PC-3 (cell line): ENCODE measurements around the gene LMBRD1. TPM values are rescaled to one million over a fixed set of nuclear protein-coding genes. Genes with fewer than 3 reads are reported as not detected.
A peak's percentile ranks its signal among the peaks of the same experiment; 100 is the strongest.

ENCODE experiments used
- ATAC-seq: fragments of 200-7000 bp; cut with Tn5 transposase; 2 replicates; pipeline ENCODE4 v1.9.1; 2020; ENCODE audit warnings: mild to moderate bottlenecking, moderate library complexity
- BruUV-seq: library from RNA; stranded (reverse); fragments of 400-500 nt; replicated peaks from 2 replicates; lab custom pipeline; 2021; lab: Mats Ljungman, UMichigan
- CTCF ChIA-PET: fragments of 300-600 bp; sonication (Branson Sonifier 250); formaldehyde crosslinking; loops from one replicate; lab custom pipeline; 2022; ENCODE audit warnings: antibody characterized with exemption; lab: Charles Lee
- POLR2A ChIA-PET: fragments of 300-600 bp; sonication (Branson Sonifier 250); formaldehyde crosslinking; loops from one replicate; lab custom pipeline; 2022; ENCODE audit warnings: antibody characterized with exemption; ENCODE audit not compliant: unreplicated experiment; lab: Charles Lee
- DNase-seq: peaks from one replicate; pipeline ENCODE4 v3.0.0-alpha.2; 2015
- H2AFZ ChIP-seq: fragments of 300-600 bp; sonication (generic); 2 replicates; pipeline ENCODE4 v1.6.0; 2016; ENCODE audit warnings: antibody characterized with exemption, low read length
- H3F3A ChIP-seq: fragments of 300-600 bp; sonication (generic); one replicate; pipeline ENCODE4 v1.6.0; 2017; ENCODE audit warnings: antibody characterized with exemption, low read length, control low read depth, mild to moderate bottlenecking; ENCODE audit not compliant: unreplicated experiment
- H3K27ac ChIP-seq: fragments of 300-600 bp; sonication (generic); 2 replicates; pipeline ENCODE4 v1.5.1; 2016; ENCODE audit warnings: mild to moderate bottlenecking, low read length
- H3K27me3 ChIP-seq: fragments of 300-600 bp; sonication (generic); 2 replicates; pipeline ENCODE4 v1.6.1; 2016; ENCODE audit warnings: low read length, mixed read lengths
- H3K36me3 ChIP-seq: fragments of 300-600 bp; sonication (generic); 2 replicates; pipeline ENCODE4 v1.6.1; 2016; ENCODE audit warnings: low read depth, mixed run types, low read length, mixed read lengths
- H3K4me1 ChIP-seq: fragments of 300-600 bp; sonication (generic); 2 replicates; pipeline ENCODE4 v1.5.1; 2016; ENCODE audit warnings: low read length; ENCODE audit not compliant: insufficient read depth
- H3K4me2 ChIP-seq: fragments of 300-600 bp; sonication (generic); 2 replicates; pipeline ENCODE4 v1.6.0; 2016; ENCODE audit warnings: low read length
- H3K4me3 ChIP-seq: fragments of 300-600 bp; sonication (generic); 2 replicates; pipeline ENCODE4 v1.5.1; 2016; ENCODE audit warnings: mild to moderate bottlenecking, low read length, mixed read lengths
- H3K79me2 ChIP-seq: fragments of 300-600 bp; sonication (generic); 2 replicates; pipeline ENCODE4 v1.6.1; 2017; ENCODE audit warnings: low read length, mixed read lengths
- H3K9ac ChIP-seq: fragments of 300-600 bp; sonication (generic); 2 replicates; pipeline ENCODE4 v1.6.0; 2016; ENCODE audit warnings: mild to moderate bottlenecking, low read length
- H3K9me2 ChIP-seq: fragments of 300-600 bp; sonication (generic); replicated peaks from 2 replicates; pipeline ENCODE4 v1.6.1; 2016; ENCODE audit warnings: mixed run types, low read length, mixed read lengths
- H3K9me3 ChIP-seq: fragments of 300-600 bp; sonication (generic); 2 replicates; pipeline ENCODE4 v1.6.1; 2016; ENCODE audit warnings: low read length, mixed read lengths
- H4K20me1 ChIP-seq: fragments of 300-600 bp; sonication (generic); 2 replicates; pipeline ENCODE4 v1.6.1; 2016; ENCODE audit warnings: low read length, mixed read lengths
- CTCF ChIP-seq: fragments of 300-600 bp; sonication (generic); conservative IDR thresholded peaks from 2 replicates; pipeline ENCODE4 v1.5.1; 2017; ENCODE audit warnings: antibody characterized with exemption, low read depth, mild to moderate bottlenecking, low read length
- EZH2 ChIP-seq: fragments of 300-600 bp; sonication (generic); IDR thresholded peaks from one replicate; pipeline ENCODE4 v1.6.1; 2017; ENCODE audit warnings: antibody characterized with exemption, mild to moderate bottlenecking, low read length; ENCODE audit not compliant: unreplicated experiment
- EZH2phosphoT487 ChIP-seq: fragments of 300-600 bp; sonication (generic); IDR thresholded peaks from 2 replicates; pipeline ENCODE4 v1.6.1; 2018; ENCODE audit warnings: mild to moderate bottlenecking, antibody characterized with exemption, low read length, borderline replicate concordance
- intact Hi-C: fragments of 100-400 bp; cut with micrococcal nuclease; formaldehyde crosslinking; loops from 2 replicates; pipeline ENCODE4 v1.9.0; 2023
- total RNA-seq: library from RNA; depleted of rRNA; stranded (reverse); fragments of >200 nt; gene quantifications from 2 replicates; pipeline ENCODE4 v1.2.3, GENCODE V29; 2014

The LMBRD1 gene
- total RNA-seq, 1 experiment from 2014 or later, result 5.4 TPM

GRCh38 chr6:69796073-69796641 lies 653 bp downstream of the LMBRD1 start:
- POLR2A ChIA-PET, result no interaction called here
- BruUV-seq, result TSS peak; percentile 55
- peaks cover 3% of the 10 kb centered on the region; the same call in 1 of the 2 replicates for H3K4me1 ChIP-seq

DNA sequence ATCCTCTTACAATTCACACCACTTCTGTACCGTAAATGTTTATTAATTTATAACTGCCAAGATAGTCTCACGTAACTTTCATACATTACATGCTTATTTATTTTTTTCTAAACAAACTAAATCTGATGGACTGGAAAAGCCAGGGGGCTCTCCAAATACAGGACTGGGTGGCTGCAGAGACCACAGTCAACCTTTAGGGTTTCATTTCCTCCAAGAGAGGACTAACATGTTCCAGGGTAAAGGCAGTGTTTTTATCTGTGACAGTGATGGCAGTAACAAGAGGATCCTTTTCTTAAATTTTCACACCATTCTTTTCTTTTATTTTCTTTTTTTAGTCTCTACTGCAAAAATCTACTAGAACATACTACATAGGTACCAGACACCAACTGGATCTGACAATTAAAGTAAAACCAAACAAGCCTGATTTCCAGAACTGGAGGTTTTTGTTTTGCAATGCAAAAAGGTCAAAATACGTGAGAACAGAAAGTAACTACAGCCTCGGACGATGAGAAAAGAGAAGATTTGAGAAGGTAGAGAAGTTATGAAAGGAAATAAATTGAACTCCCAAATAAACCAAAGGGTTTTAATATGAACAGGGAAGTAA lies 1.2 kb downstream of the LMBRD1 start:
- no peaks in the 10 kb centered on the region for H3K9me3 ChIP-seq
- no peaks in the 10 kb centered on the region for H3K27me3 ChIP-seq
- peak overlapping the region; percentile 87 for H3K4me2 ChIP-seq
- intact Hi-C loops, result loop anchor here (1.0 to 5.0 kb wide), 2 partner anchors 20 to 63 kb away; no protein-coding TSS in a partner anchor
- H2AFZ ChIP-seq, result peak overlapping the region; percentile 93
- no peaks in the 10 kb centered on the region for H3K9me2 ChIP-seq
- peak overlapping the region; percentile 81 for H3K4me3 ChIP-seq
- ChIA-PET POLR2A (no interaction called here), CTCF (interaction anchor here (0.5 kb wide), 2 partner anchors 17 to 61 kb away, joined by 3 to 5 read pairs; no protein-coding TSS in a partner anchor)
- BruUV-seq, result no TSS peak
- peaks cover 3% of the 10 kb centered on the region; the same call in 1 of the 2 replicates for H3K4me1 ChIP-seq
- no peak overlapping the region for H3K9ac ChIP-seq
- ATAC-seq, result no peak
- no peaks in the 10 kb centered on the region for H4K20me1 ChIP-seq
- DNase-seq, result no peak
- no peaks in the 10 kb centered on the region for H3K36me3 ChIP-seq
- no peaks in the 10 kb centered on the region for H3F3A ChIP-seq
- no peak overlapping the region for H3K27ac ChIP-seq
- TF ChIP-seq CTCF (no peak), EZH2 (no peak), EZH2phosphoT487 (no peak)
- no peaks in the 10 kb centered on the region for H3K79me2 ChIP-seq

More at GRCh38 chr6:69796073-69796641, 653 bp downstream of the LMBRD1 start:
- no peaks in the 10 kb centered on the region for H4K20me1 ChIP-seq
- H3K9me3 ChIP-seq, result no peaks in the 10 kb centered on the region
- H3K4me3 ChIP-seq, result peak overlapping the region; percentile 81
- intact Hi-C loops, result loop anchor here (1.0 to 5.0 kb wide), 2 partner anchors 21 to 64 kb away; no protein-coding TSS in a partner anchor
- no peaks in the 10 kb centered on the region for H3K36me3 ChIP-seq
- CTCF ChIA-PET, result interaction anchor here (0.5 to 0.6 kb wide), 4 partner anchors 11 to 61 kb away, joined by 3 to 10 read pairs (median 4); no protein-coding TSS in a partner anchor
- H3K4me2 ChIP-seq, result peak overlapping the region; percentile 87
- H3K27ac ChIP-seq, result peak overlapping the region; percentile 61
- TF ChIP-seq EZH2 (no peak), CTCF (no peak), EZH2phosphoT487 (no peak)
- ATAC-seq, result peak; percentile 58
- H3K9ac ChIP-seq, result peak overlapping the region; percentile 79
- H3K27me3 ChIP-seq, result no peaks in the 10 kb centered on the region
- H2AFZ ChIP-seq, result peak overlapping the region; percentile 93
- DNase-seq, result peak; percentile 62
- no peaks in the 10 kb centered on the region for H3K79me2 ChIP-seq
- no peaks in the 10 kb centered on the region for H3F3A ChIP-seq
- no peaks in the 10 kb centered on the region for H3K9me2 ChIP-seq
